ENCODE results near the gene FAM118A.
"Not testable (repeated sequence)": the region's sequence is repeated elsewhere in the genome, so short reads cannot be mapped to it uniquely, and the experiment has no call there.

DNA sequence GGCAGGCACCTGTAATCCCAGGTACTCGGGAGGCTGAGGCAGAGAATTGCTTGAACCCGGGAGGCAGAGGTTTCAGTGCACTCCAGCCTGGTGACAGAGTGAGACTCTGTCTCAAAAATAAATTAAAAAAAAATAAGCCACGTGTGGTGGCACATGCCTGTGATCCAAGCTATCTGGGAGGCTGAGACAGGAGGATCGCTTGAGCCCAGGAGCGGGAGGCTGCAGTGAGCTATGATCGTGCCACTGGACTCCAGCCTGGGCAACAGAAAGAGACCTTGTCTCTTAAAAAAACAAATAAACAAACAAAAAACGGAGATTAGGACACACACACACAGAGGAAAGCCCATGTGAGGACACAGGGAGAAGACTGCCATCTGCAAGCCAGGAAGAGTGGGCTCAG, 32.0 kb upstream of the FAM118A start:
- TF ChIP-seq, protein P1, sequence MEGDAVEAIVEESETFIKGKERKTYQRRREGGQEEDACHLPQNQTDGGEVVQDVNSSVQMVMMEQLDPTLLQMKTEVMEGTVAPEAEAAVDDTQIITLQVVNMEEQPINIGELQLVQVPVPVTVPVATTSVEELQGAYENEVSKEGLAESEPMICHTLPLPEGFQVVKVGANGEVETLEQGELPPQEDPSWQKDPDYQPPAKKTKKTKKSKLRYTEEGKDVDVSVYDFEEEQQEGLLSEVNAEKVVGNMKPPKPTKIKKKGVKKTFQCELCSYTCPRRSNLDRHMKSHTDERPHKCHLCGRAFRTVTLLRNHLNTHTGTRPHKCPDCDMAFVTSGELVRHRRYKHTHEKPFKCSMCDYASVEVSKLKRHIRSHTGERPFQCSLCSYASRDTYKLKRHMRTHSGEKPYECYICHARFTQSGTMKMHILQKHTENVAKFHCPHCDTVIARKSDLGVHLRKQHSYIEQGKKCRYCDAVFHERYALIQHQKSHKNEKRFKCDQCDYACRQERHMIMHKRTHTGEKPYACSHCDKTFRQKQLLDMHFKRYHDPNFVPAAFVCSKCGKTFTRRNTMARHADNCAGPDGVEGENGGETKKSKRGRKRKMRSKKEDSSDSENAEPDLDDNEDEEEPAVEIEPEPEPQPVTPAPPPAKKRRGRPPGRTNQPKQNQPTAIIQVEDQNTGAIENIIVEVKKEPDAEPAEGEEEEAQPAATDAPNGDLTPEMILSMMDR (IDR thresholded peaks at IDR 0.05; ENCODE audit: low read depth, low read length), result not testable (repeated sequence)
- not testable (repeated sequence) for TF ChIP-seq EZH2phosphoT487 (IDR thresholded peaks at IDR 0.05; ENCODE audit: low read depth)
